C4-2B (cell line): Measurements from ENCODE around the gene ITPR1.

Experiments
- CTCF ChIP-seq: fragments of 450-650 bp; conservative IDR thresholded peaks from 2 replicates; pipeline ENCODE4 v1.5.1; 2017; ENCODE audit warnings: mild to moderate bottlenecking
- ZFX ChIP-seq: fragments of 450-650 bp; IDR thresholded peaks from 2 replicates; pipeline ENCODE4 v1.6.1; 2017

- TF ChIP-seq CTCF (no peak), ZFX (no peak)
These were observed 17.3 kb upstream of the ITPR1 start for GRCh38 chr3:4475804-4476203.
